ENCODE measurements around the gene PROX1.

Gene PROX1

DNA sequence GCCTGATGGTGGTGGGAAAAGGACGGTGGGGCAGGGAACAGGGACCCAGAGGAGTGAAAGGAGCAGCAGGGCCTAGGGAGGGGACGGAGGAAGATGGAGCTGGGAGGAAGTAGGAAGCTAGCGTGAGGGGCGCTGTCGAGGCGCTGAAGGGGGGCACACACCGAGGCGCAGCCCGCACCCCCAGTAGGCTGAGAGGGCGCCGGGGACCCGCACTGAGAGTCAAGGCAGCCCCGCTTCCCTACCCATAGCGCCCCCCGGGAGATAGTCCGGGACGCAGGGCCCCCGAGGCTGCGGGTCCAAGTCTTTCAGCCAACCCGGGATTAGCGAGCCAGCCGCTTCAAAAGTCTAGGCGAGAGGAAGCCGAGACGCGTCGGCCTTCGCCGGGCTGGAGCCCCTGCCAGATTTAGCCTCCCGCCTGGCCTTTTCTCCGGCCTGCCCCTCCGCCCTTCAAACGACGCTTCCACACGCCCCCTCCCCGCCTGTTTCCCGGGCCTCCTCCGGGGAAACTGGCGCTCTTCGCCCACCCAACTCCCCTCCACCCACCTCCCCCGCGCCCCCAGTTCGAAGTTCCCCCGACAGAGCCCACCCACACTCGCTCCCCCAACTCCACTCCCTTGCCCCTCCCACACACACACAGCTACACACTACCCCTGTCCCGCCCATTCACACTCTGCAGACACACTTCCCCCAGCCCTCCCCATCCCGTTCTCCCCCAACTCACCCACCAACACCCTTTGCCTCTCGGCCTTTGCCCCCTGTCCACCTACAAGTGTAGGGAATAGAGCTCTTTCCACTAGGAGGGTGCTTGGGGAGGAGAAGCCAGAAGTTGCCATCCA lies 7.8 kb upstream of the PROX1 start:
- TF ChIP-seq, protein P1, sequence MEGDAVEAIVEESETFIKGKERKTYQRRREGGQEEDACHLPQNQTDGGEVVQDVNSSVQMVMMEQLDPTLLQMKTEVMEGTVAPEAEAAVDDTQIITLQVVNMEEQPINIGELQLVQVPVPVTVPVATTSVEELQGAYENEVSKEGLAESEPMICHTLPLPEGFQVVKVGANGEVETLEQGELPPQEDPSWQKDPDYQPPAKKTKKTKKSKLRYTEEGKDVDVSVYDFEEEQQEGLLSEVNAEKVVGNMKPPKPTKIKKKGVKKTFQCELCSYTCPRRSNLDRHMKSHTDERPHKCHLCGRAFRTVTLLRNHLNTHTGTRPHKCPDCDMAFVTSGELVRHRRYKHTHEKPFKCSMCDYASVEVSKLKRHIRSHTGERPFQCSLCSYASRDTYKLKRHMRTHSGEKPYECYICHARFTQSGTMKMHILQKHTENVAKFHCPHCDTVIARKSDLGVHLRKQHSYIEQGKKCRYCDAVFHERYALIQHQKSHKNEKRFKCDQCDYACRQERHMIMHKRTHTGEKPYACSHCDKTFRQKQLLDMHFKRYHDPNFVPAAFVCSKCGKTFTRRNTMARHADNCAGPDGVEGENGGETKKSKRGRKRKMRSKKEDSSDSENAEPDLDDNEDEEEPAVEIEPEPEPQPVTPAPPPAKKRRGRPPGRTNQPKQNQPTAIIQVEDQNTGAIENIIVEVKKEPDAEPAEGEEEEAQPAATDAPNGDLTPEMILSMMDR (IDR thresholded peaks at IDR 0.05; ENCODE audit: low read depth, low read length), result no peak
- no peak for DNase-seq (ENCODE audit: extremely low read depth, low read depth)

- TF ChIP-seq, protein P1 (IDR thresholded peaks at IDR 0.05; ENCODE audit: low read depth, low read length), result no peak
Measured at GRCh38 chr1:213980906-213981305, 6.9 kb upstream of the PROX1 start.

DNA sequence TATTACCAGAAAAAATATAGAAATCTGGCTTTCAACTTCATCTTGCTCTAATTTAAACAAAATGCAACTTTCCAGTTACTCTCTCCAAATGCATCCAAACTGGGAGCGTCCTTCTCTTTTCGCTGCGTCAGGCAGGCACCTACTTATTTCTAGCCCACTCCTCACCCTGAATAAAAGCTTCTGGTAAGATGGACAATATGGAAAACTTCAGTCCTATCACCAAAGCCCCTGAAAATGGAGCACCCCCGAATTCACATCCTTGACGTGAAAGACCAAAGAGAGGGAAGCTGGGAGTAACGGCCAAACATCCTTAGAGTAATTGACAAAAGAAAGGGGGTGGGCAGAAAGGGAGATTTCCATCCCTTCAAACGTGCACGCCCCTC lies 5.5 kb upstream of the PROX1 start:
- DNase-seq (ENCODE audit: extremely low read depth, low read depth), result no peak
- TF ChIP-seq, protein P1 (IDR thresholded peaks at IDR 0.05; ENCODE audit: low read depth, low read length), result no peak

More at GRCh38 chr1:213980906-213981305, 6.9 kb upstream of the PROX1 start:
- no peak for DNase-seq (ENCODE audit: extremely low read depth, low read depth)

- TF ChIP-seq, protein P1 (IDR thresholded peaks at IDR 0.05; ENCODE audit: low read depth, low read length), result no peak
- DNase-seq (ENCODE audit: extremely low read depth, low read depth), result no peak
Measured at GRCh38 chr1:213982672-213983492, 4.9 kb upstream of the PROX1 start.

GRCh38 chr1:213983493-213984386 lies 4.0 kb upstream of the PROX1 start:
- DNase-seq (ENCODE audit: extremely low read depth, low read depth), result no peak
- TF ChIP-seq, protein P1 (IDR thresholded peaks at IDR 0.05; ENCODE audit: low read depth, low read length), result no peak

DNA sequence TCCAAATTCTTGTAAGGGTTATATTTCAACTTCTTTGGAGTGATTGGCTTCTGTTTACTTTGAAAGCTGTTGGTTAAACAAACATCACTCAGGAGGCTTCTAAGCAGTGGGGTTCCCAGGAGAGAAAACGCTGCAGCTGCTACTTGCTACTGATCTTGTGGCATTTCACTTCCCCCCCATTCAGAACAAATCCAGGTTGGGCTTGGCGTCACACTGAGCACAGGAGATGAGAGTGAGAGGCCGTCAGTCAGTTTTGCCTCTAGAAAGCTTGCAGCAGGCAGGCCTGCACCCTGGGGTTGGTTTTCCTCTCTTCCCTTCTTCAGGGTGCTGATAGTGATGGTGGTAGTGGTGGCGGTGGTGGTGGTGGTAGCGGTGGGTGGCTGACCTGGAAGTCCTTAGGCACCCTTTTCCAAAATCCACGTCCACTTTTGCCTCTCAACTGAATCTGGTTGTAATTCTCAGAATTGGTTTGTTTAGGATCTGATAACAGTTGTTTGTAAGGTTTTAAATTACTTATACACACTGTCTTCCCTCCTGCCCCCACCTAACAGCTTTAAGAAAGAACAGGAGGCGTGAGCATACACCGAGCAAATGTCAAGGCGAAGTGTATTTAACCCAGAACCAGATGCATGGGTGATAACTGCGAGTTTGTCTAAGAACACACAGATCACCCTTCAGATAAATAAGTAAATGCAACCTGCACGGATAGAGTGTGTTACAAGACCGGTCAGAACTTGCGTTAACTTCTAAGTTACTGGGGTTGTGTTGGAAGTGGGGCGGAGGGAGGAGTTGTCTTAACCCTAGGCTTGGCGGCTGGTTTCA lies 3.2 kb upstream of the PROX1 start:
- DNase-seq (ENCODE audit: extremely low read depth, low read depth), result no peak
- TF ChIP-seq, protein P1 (IDR thresholded peaks at IDR 0.05; ENCODE audit: low read depth, low read length), result no peak
